GM19328 (cell line): ENCODE measurements around the gene KCNJ12.

Experiments used
- ATAC-seq: cut with Tn5 transposase; IDR thresholded peaks from one replicate; pipeline ENCODE4 v1.9.1; 2021; ENCODE audit warnings: mild to moderate bottlenecking, moderate library complexity; ENCODE audit not compliant: unreplicated experiment

Gene KCNJ12

GRCh38 chr17:21463779-21464407, 87.7 kb downstream of the KCNJ12 start:
- no peak for ATAC-seq

GRCh38 chr17:21464611-21465021, 88.5 kb downstream of the KCNJ12 start:
- no peak for ATAC-seq

- no peak for ATAC-seq
Measured at GRCh38 chr17:21466550-21466949, 90.4 kb downstream of the KCNJ12 start.

GRCh38 chr17:21467196-21467595, 91.0 kb downstream of the KCNJ12 start:
- ATAC-seq, result no peak

- ATAC-seq, result no peak
Measured at GRCh38 chr17:21467739-21468490, 91.8 kb downstream of the KCNJ12 start.
